Activated T-cell treated with anti-CD3 and anti-CD28 coated beads for 48 hours (primary cell): ENCODE data around the gene GPR137B.
"Not testable (repeated sequence)": the region's sequence is repeated elsewhere in the genome, so short reads cannot be mapped to it uniquely, and the experiment has no call there.

ENCODE experiments used
- DNase-seq: peaks from one replicate; pipeline ENCODE4 v3.0.0-alpha.2; 2020; ENCODE audit warnings: low read depth

Gene GPR137B

GRCh38 chr1:236161230-236161629 is 18.9 kb downstream of the GPR137B start:
- no peak for DNase-seq

DNA sequence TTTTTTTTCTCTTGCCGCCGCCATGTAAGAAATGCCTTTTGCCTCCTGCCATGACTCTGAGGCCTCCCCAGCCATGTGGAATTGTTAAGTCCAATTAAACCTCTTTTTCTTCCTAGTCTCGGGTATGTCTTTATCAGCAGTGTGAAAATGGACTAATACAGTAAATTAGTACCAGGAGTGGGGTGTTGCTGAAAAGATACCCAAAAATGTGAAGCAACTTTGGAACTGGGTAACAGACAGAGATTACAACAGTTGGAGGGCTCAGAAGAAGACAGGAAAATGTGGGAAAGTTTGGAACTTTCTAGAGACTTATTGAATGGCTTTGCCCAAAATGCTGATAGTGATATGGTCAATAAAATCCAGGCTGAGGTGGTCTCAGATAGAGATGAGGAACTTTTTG is 19.4 kb downstream of the GPR137B start:
- not testable (repeated sequence) for DNase-seq

DNA sequence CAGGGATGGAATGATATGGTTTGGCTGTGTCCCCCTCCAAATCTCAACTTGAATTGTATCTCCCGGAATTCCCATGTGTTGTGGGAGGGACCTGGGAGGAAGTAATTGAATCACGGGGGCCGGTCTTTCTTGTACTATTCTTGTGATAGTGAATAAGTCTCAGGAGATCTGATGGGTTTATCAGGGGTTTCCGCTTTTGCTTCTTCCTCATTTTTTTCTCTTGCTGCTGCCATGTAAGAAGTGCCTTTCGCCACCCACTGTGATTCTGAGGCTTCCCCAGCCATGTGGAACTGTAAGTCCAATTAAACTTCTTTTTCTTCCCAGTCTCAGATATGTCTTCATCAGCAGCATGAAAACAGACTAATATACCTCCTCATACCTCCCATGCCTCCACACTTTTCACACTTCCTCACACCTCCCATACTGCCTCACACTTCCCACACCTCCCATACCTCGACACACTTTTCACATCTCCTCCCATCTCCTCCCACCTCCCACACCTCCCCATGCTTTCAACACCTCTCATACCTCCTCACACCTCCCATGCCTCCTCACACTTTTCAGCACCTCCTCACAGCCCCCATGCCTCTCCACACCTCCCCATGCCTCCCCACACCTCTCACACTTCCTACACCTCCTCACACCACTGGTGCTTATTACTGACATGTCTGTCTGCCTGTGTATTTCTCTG is 21.3 kb downstream of the GPR137B start:
- no peak for DNase-seq

GRCh38 chr1:236164273-236164672 is 21.9 kb downstream of the GPR137B start:
- DNase-seq = no peak

- no peak for DNase-seq
Measured at GRCh38 chr1:236165238-236165981, 23.1 kb downstream of the GPR137B start.

GRCh38 chr1:236166041-236166440 is 23.7 kb downstream of the GPR137B start:
- no peak for DNase-seq

DNA sequence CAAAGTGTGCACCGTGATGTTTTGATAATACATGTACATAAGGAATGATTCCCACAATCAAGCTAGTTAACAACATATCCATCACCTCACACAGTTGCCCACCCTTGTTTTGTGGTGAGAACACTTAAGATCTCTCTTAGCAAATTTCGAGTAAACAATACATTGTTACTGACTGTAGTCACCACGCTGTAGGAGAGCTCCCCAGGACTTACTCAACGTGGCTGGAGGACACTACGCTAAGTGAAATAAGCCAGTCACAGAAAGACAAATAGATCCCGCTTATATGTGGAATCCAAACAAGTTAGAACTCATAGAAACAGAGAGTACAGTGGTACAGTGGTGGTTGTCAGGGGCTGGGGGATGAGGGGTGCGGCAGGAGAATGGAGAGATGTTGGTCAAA is 24.8 kb downstream of the GPR137B start:
- no peak for DNase-seq

DNA sequence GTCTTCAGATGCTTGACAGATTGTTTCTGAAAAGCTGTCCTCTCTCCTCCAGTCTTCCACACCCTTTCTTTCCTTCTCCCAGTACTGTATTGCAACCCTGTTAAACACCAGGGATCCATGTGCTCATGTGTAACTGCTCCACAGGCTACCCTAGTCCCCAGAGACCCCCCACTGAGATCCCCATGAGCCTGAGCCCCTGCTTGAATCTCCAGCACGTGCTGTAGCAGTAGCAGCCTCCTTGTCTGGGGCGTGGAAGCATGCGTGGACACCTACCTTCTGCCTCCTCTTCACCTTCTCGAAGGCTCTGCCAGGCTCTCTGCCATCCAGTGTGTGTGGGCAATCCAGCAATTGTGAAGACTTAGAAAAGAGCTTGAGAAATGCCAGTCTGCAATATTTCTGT is 25.2 kb downstream of the GPR137B start:
- DNase-seq = no peak

GRCh38 chr1:236168716-236169429 is 26.5 kb downstream of the GPR137B start:
- DNase-seq = no peak

- no peak for DNase-seq
Measured at GRCh38 chr1:236172041-236172579, 29.8 kb downstream of the GPR137B start.

DNA sequence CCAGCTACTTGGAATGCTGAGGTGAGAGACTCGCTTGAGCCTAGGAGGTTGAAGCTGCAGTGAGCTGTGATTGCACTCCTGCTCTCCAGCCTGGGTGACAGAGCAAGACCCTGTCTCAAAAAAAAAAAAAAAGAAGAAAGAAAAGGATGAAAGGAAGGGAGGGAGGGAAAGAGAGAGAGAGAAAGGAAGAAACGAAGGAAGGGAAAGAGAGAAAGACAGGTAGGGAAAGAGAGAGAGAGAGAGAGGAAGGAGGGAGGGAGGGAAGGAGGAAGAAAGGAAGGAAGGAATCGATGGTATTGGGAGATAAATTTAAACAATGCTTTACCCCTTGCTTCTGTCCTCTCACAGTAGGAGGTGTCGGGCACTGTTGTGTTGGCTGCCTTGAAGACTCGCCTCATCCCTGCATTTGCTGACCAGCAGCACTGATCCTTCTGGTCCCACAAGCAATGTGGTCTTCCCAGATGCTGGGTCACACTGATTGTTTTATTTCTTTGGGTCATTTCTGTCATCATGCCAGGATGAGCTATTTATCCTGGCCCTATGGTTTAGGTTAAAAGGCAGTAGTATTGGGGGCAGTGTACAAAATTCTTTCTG is 30.9 kb downstream of the GPR137B start:
- no peak for DNase-seq

DNA sequence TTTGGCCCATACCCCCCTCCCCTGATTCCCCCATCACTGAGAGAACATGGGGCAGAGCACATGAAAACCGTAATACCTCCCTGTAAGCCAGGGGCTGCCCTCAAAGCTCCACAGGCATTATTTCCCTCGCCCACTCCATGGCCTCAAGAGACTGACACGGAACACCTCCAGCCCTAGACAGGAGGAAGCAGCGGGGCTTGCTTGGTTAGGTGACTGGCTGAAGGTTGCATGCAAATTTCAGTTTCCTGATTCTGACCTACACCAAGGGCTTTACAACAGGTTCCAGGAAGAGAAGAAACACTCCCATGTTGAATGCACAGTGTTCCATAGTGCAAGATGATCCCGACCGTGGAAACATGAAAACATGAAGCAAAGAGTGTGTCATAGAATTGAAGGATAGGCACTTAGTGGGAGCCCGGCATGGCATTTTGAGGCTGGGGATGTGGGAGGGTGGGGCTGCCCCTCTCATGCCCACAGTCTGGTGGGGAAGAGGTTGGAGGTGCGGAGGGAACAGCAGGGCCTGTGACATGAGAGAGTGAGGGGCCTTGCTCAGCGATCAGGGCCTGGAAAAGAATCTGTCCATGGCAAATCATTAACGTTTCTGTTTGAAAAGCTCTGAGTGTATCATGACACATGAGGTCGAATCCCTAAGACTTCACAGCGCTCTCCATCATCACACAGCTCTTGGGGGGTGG is 33.5 kb downstream of the GPR137B start:
- no peak for DNase-seq

DNA sequence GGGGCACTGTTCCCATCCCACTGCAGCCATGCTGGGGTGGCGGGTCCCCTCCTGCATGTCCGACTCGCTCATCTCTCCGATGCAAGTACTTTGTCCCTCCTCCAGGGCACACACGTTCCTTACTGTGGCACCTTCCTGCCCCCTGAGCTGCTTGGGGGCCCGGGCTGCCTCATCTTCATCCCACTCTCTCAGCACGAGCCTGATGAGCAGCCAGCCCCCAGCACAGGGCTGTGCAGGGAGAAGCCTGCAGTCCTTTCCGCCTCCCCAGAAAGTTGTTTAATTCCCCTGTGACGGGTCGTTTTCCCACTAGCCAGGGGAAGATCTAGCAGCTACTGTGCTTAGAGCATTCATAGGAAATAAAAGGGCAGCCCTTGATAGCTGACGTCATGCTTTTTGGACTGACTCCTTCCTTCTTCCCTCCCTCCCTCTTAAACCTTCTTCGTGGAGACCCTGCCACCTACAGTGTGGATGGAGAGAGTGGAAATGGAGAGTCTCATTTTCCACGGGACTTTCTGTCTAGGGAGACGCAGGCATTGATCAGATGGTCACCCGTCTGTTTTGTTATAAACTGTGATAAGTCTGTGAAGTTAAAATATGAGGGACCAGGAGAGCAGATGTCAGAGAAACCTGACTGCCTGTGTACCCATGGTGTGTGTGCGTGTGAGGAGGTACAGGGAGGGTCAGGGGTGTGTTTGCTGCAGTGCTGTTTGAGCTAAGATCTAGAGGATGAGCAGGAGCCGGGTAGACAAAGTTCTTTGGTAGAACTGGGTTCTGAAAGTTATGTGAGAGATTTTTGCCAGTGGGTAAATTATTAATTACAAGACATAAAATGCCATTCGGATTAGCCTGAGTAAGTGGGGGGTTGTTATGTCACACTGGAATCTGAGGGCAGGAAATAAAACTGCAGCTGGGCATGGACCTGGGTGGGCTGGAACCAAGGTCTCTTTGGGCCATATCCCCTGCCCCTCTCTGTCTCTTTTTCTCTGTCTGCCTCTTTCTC is 34.3 kb downstream of the GPR137B start:
- no peak for DNase-seq

DNA sequence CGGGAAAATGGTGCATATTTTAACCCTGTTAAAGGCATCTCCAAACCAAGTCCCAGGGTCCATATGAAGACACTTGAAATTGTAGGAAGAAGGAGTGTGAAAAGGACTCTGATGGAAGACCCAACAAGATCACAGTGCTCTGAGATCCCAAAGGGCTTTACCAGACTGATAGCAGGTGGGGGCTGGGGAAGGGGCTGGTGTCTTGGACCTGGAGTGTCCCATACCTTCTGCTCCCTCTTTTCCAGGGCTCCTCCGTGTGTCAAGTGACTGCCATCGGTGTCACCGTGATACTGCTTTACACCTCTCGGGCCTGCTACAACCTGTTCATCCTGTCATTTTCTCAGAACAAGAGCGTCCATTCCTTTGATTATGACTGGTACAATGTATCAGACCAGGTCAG is 37.3 kb downstream of the GPR137B start:
- no peak for DNase-seq

- no peak for DNase-seq
Measured at GRCh38 chr1:236181059-236181458, 38.7 kb downstream of the GPR137B start.

DNA sequence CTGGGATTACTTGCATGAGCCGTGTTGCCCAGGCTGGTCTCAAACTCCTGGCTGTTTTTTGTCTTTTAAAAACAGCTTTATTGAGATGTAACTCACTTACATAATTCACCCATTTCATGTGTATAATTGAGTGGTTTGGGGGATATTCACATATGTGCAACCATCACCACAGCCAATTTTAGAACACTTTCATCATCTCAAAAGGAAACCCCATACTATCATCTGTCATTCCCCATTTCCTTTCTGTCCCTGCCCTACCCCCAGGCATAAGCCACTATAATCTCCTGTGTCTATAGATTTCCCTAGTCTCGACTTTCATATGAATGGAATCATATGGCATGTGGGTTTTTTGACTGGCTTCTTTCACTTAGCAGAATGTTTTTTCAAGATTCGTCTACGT is 43.3 kb downstream of the GPR137B start:
- no peak for DNase-seq

- DNase-seq = not testable (repeated sequence)
Measured at GRCh38 chr1:236186471-236186870, 44.1 kb downstream of the GPR137B start.

GRCh38 chr1:236188084-236188483 is 45.7 kb downstream of the GPR137B start:
- DNase-seq = not testable (repeated sequence)

DNA sequence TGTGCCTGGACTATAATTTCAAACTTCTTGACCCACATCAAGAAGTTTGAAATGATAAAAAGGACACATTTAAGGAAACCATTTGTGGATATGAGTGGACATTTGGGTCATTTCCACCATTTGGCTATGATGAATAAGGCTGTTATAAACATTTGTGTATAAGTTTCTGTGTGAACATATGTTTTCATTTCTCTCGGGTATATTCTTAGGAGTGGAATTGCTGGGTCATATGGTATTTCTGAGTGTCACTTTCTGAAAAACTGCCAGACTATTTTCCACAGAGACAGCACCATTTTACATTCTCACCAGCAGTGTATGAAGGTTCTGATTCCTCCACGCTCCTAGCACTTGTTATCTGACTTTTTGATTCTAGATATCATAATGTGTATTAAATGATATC is 50.8 kb downstream of the GPR137B start:
- no peak for DNase-seq

GRCh38 chr1:236200925-236201324 is 58.6 kb downstream of the GPR137B start:
- DNase-seq = no peak

GRCh38 chr1:236201786-236202185 is 59.4 kb downstream of the GPR137B start:
- DNase-seq = no peak
